ENCODE measurements around the gene PIP5KL1. TPM values are rescaled to one million over a fixed set of nuclear protein-coding genes. Genes with fewer than 3 reads are reported as not detected.

Gene PIP5KL1
- total and polyA plus RNA-seq, 2 of the 8 experiments (the other 6 are each of a cell fraction or from before 2014, with no cell fraction given): 13.4 to 15.4 TPM

- peaks cover 0 to 1% (median under 1%) of the 10 kb centered on the region in 4 experiments; a peak in 6 of 7 replicates for H3K4me1 ChIP-seq (replicated peaks in 1 of 4; ENCODE audit: control insufficient read depth in 3 of 4, insufficient read depth in 4 of 4, low read length in 3 of 4)
- ChIA-PET CTCF (ENCODE audit: partially characterized antibody) (interaction anchor here (1.3 to 6.7 kb wide), 9 partner anchors 25 to 195 kb away, joined by 3 to 114 read pairs (median 13); partner anchors contain the start of gene ST6GALNAC6), POLR2A (ENCODE audit: partially characterized antibody) (interaction anchor here (0.6 to 1.5 kb wide), 7 partner anchors 8 to 221 kb away, joined by 3 to 4 read pairs (median 3); no protein-coding TSS in a partner anchor)
- H3K23ac ChIP-seq (ENCODE audit: insufficient read length): no peak overlapping the region
- 74% methylated on average over 6 of the region's 6 CpGs; no CpG with 5 or more reads in 1 of the 2 experiments for WGBS, 2 experiments (ENCODE audit: extremely low coverage in 1 of 2, insufficient coverage in 1 of 2, insufficient read length in 1 of 2, insufficient replicate concordance in 2 of 2, low coverage in 1 of 2, low lambda C conversion rate in 2 of 2, missing lambda C conversion rate in 1 of 2)
- TF ChIP-seq ASH2L (IDR thresholded peaks at IDR 0.05; ENCODE audit: low read length) (no peak), SP1 (IDR thresholded peaks at IDR 0.05; ENCODE audit: low read depth, low read length) (0 out of 2 replicates have a peak, but pooled peaks have one; percentile 45)
- peaks cover 12% of the 10 kb centered on the region; the same call in 1 of the 2 replicates for H3K23me2 ChIP-seq (ENCODE audit: low read depth, low read length)
- H4K20me1 ChIP-seq (replicated peaks in 1 of 2; ENCODE audit: control insufficient read depth in 1 of 2, insufficient read depth in 2 of 2, low read length in 2 of 2): peaks cover 0 to 6% of the 10 kb centered on the region in 2 experiments
- H2BK5ac ChIP-seq (ENCODE audit: low read depth, low read length): no peak overlapping the region
- H3K9ac ChIP-seq (replicated peaks in 1 of 4; ENCODE audit: extremely low read depth in 1 of 4, low read depth in 3 of 4, low read length in 3 of 4): no peak overlapping the region
- no peak overlapping the region for H2AK5ac ChIP-seq (ENCODE audit: low read depth, low read length)
- peaks cover 0 to 8% (median 2%) of the 10 kb centered on the region in 4 experiments; a peak in 3 of 7 replicates for H3K27me3 ChIP-seq (replicated peaks in 1 of 4; ENCODE audit: control insufficient read depth in 3 of 4, extremely low read depth in 1 of 4, insufficient read depth in 3 of 4, low read length in 3 of 4)
- no peak overlapping the region for H4K91ac ChIP-seq (replicated peaks; ENCODE audit: insufficient read length, low read length)
- no peak overlapping the region for H2BK120ac ChIP-seq (replicated peaks; ENCODE audit: low read depth, low read length)
- H3K4me3 ChIP-seq (ENCODE audit: extremely low read depth in 1 of 4, insufficient read depth in 2 of 4, low read depth in 3 of 4, low read length in 4 of 4): no peak overlapping the region
- no peak overlapping the region for H2BK15ac ChIP-seq (ENCODE audit: low read length)
- no peak overlapping the region for H2BK20ac ChIP-seq (ENCODE audit: low read length)
- no peaks in the 10 kb centered on the region for H3K36me3 ChIP-seq (ENCODE audit: control insufficient read depth in 2 of 4, insufficient read depth in 4 of 4, low read length in 3 of 4)
- DNase-seq (ENCODE audit: low read depth in 1 of 2, low spot score in 2 of 2): no peak
- H3K56ac ChIP-seq (replicated peaks; ENCODE audit: insufficient read length, low read depth, low read length): no peak overlapping the region
- H3K9me3 ChIP-seq (ENCODE audit: insufficient read depth in 2 of 2, low read depth in 1 of 2, low read length in 1 of 2): no peaks in the 10 kb centered on the region
- FAIRE-seq: no peak
- no peak overlapping the region for H3K4ac ChIP-seq (replicated peaks; ENCODE audit: insufficient read length, low read depth, low read length)
- H3K79me2 ChIP-seq (ENCODE audit: control insufficient read depth in 1 of 2, insufficient read depth in 2 of 2, low read length in 2 of 2): no peaks in the 10 kb centered on the region
- no peak overlapping the region for H3K14ac ChIP-seq (ENCODE audit: insufficient read length)
- H2AFZ ChIP-seq (ENCODE audit: low read length): no peak overlapping the region
- no peak overlapping the region for H2BK12ac ChIP-seq (ENCODE audit: low read depth, low read length)
- no peak overlapping the region for H3K18ac ChIP-seq (ENCODE audit: extremely low read depth, low read length)
- no peaks in the 10 kb centered on the region for H3K79me1 ChIP-seq (ENCODE audit: low read depth, low read length)
- H4K8ac ChIP-seq (ENCODE audit: extremely low read depth, insufficient read depth, low read length): no peak overlapping the region
- H3K4me2 ChIP-seq (ENCODE audit: insufficient read depth in 1 of 2, low read depth in 2 of 2, low read length in 2 of 2): no peak overlapping the region
- H4K5ac ChIP-seq (ENCODE audit: insufficient read length, low read depth, low read length): no peak overlapping the region
- no peak overlapping the region for H3K27ac ChIP-seq (ENCODE audit: low read depth, low read length)
Observed at GRCh38 chr9:127923046-127923445, 7.5 kb downstream of the PIP5KL1 start.
